Endothelial cell of umbilical vein (primary cell): Measurements from ENCODE around the gene VSIG10L. TPM values are rescaled to one million over a fixed set of nuclear protein-coding genes. Genes with fewer than 3 reads are reported as not detected.

Experiments used
- BruUV-seq: library from RNA; stranded (reverse); fragments of 400-500 nt; replicated peaks from 2 replicates; lab custom pipeline; 2021; lab: Mats Ljungman, UMichigan
- CTCF ChIA-PET: fragments of 300-600, 350-600 bp; sonication (Branson Sonifier 250); formaldehyde crosslinking; loops from one replicate; lab custom pipeline; 2021; ENCODE audit warnings: antibody characterized with exemption, inconsistent platforms; lab: Charles Lee
- POLR2A ChIA-PET: fragments of 300-600, 350-600 bp; sonication (Branson Sonifier 250); formaldehyde crosslinking; loops from one replicate; lab custom pipeline; 2021; ENCODE audit warnings: antibody characterized with exemption, inconsistent platforms; lab: Charles Lee
- DNase-seq: peaks from one replicate; pipeline ENCODE4 v3.0.0-alpha.2; 2011; ENCODE audit warnings: low read depth, low spot score
- FAIRE-seq: peaks from 2 replicates; lab custom pipeline; 2011; peaks lifted over from hg19 to GRCh38; lab: Jason Lieb, UNC
- H2AFZ ChIP-seq: 2 replicates; pipeline ENCODE4 v1.6.0; 2012; ENCODE audit warnings: low read depth, low read length, control low read depth, inconsistent platforms
- H3K27ac ChIP-seq: 2 replicates; pipeline ENCODE4 v1.5.1; 2011; ENCODE audit warnings: low read depth, mild to moderate bottlenecking, control low read depth, low read length, moderate library complexity; ENCODE audit not compliant: insufficient read depth
- H3K27me3 ChIP-seq, 2 experiments: 2 replicates each; pipeline versions ENCODE4 v1.6.0 to v1.6.1; 2011; ENCODE audit warnings: low read length in 2 of 2, mixed read lengths in 1 of 2; ENCODE audit not compliant: control insufficient read depth in 2 of 2, insufficient read depth in 2 of 2
- H3K36me3 ChIP-seq, 2 experiments: 2 replicates in 1 of 2; 3 replicates in 1 of 2; pipeline ENCODE4 v1.5.1; 2011; ENCODE audit warnings: low read length in 2 of 2, mild to moderate bottlenecking in 1 of 2, moderate library complexity in 1 of 2; ENCODE audit not compliant: control insufficient read depth in 2 of 2, insufficient read depth in 2 of 2; ENCODE audit errors: extremely low read depth in 1 of 2
- H3K4me1 ChIP-seq: 3 replicates; pipeline ENCODE4 v1.5.1; 2011; ENCODE audit warnings: mild to moderate bottlenecking, low read length; ENCODE audit not compliant: control insufficient read depth, insufficient read depth; ENCODE audit errors: extremely low read depth
- H3K4me2 ChIP-seq: 2 replicates; pipeline ENCODE4 v1.6.1; 2011; ENCODE audit warnings: low read length, control low read depth, mixed read lengths; ENCODE audit not compliant: insufficient read depth
- H3K4me3 ChIP-seq, 3 experiments: fragments of 200-600 bp in 1 of 3; sonication (generic), shearing (Covaris generic) in 1 of 3; replicated peaks in 1 of 3; 2 replicates each; pipeline ENCODE4 v1.5.1; 2011 to 2016; ENCODE audit warnings: control low read depth in 3 of 3, low read length in 3 of 3, mild to moderate bottlenecking in 2 of 3, inconsistent platforms in 1 of 3, low read depth in 1 of 3, moderate library complexity in 1 of 3; ENCODE audit not compliant: insufficient read depth in 1 of 3
- H3K79me2 ChIP-seq: 2 replicates; pipeline ENCODE4 v1.6.0; 2012; ENCODE audit warnings: low read length, inconsistent platforms; ENCODE audit not compliant: control insufficient read depth, insufficient read depth
- H3K9ac ChIP-seq: replicated peaks from 2 replicates; pipeline ENCODE3; 2011; ENCODE audit warnings: low read length, control low read depth; ENCODE audit not compliant: insufficient read depth; ENCODE audit errors: extremely low read depth
- H3K9me1 ChIP-seq: replicated peaks from 3 replicates; pipeline ENCODE4 v1.6.0; 2011; ENCODE audit warnings: mild to moderate bottlenecking, low read length; ENCODE audit not compliant: control insufficient read depth, insufficient read depth; ENCODE audit errors: extremely low read depth
- H3K9me3 ChIP-seq: replicated peaks from 2 replicates; pipeline ENCODE4 v1.5.1; 2012; ENCODE audit warnings: low read length, inconsistent platforms; ENCODE audit not compliant: control insufficient read depth, insufficient read depth
- H4K20me1 ChIP-seq: replicated peaks from 2 replicates; pipeline ENCODE3; 2011; ENCODE audit warnings: mild to moderate bottlenecking, low read length; ENCODE audit not compliant: control insufficient read depth, insufficient read depth; ENCODE audit errors: extremely low read depth
- CTCF ChIP-seq, 2 donors: IDR thresholded peaks; 1 replicate in 1 of 2; 2 replicates in 1 of 2; pipeline ENCODE4 v1.5.1; 2011; ENCODE audit warnings: low read length in 2 of 2, mild to moderate bottlenecking in 2 of 2, moderate library complexity in 2 of 2, control low read depth in 1 of 2, inconsistent platforms in 1 of 2, low read depth in 1 of 2; ENCODE audit not compliant: insufficient read depth in 1 of 2; ENCODE audit errors: extremely low read depth in 1 of 2
- EZH2 ChIP-seq: IDR thresholded peaks from 2 replicates; pipeline ENCODE4 v1.6.1; 2012; ENCODE audit warnings: borderline replicate concordance, low read depth, mild to moderate bottlenecking, moderate library complexity, low read length, inconsistent platforms; ENCODE audit not compliant: severe bottlenecking
- FOS ChIP-seq: IDR thresholded peaks from 2 replicates; pipeline ENCODE4 v1.6.1; 2011; ENCODE audit warnings: mild to moderate bottlenecking, low read length, moderate library complexity, borderline replicate concordance; ENCODE audit not compliant: insufficient read depth
- GATA2 ChIP-seq: IDR thresholded peaks from 2 replicates; pipeline ENCODE4 v1.7.0; 2011; ENCODE audit warnings: low read depth, mild to moderate bottlenecking, moderate library complexity, mixed read lengths, low read length; ENCODE audit not compliant: insufficient read length, insufficient read depth
- JUN ChIP-seq: IDR thresholded peaks from 2 replicates; pipeline ENCODE4 v1.6.1; 2011; ENCODE audit warnings: borderline replicate concordance, low read depth; ENCODE audit not compliant: insufficient read length, insufficient read depth
- MAX ChIP-seq: IDR thresholded peaks from 2 replicates; pipeline ENCODE4 v1.6.1; 2011; ENCODE audit not compliant: insufficient read depth, insufficient read length
- MYC ChIP-seq: IDR thresholded peaks from one replicate; pipeline ENCODE4 v1.6.1; 2011; ENCODE audit warnings: mild to moderate bottlenecking, low read depth, low read length
- POLR2A ChIP-seq: IDR thresholded peaks from 2 replicates; pipeline ENCODE4 v1.6.1; 2012; ENCODE audit warnings: low read depth, mild to moderate bottlenecking, control low read depth, low read length
- POLR2AphosphoS5 ChIP-seq: IDR thresholded peaks from 2 replicates; pipeline ENCODE4 v1.6.1; 2012; ENCODE audit warnings: low read depth, mild to moderate bottlenecking, control low read depth, low read length, moderate library complexity; ENCODE audit not compliant: insufficient read depth
- dilution Hi-C: fragments of 300-500 bp; cut with MboI; formaldehyde crosslinking; loops from one replicate; pipeline ENCODE4 v1.15.0; 2019; ENCODE audit warnings: low sequenced_read_pairs; ENCODE audit not compliant: extremely low pct_ligation_motif_present
- intact Hi-C: fragments of 100-400 bp; cut with micrococcal nuclease; formaldehyde crosslinking; loops from one replicate; pipeline ENCODE4 v1.10.0; 2022
- polyA plus RNA-seq, 4 experiments: library from polyadenylated mRNA; depleted of rRNA in 3 of 4; stranded (reverse) in 3 of 4; unstranded in 1 of 4; fragments of >200 nt; gene quantifications; 2 replicates each; pipeline versions ENCODE4 v1.2.1 to v1.2.3, GENCODE V29; 2011 to 2012; ENCODE audit warnings: missing spikeins in 1 of 4
- total RNA-seq: library from RNA; stranded (reverse); gene quantifications from 2 replicates; pipeline ENCODE4 v1.2.3, GENCODE V29; 2021

Gene VSIG10L
- total and polyA plus RNA-seq, 2 donors (not counting 3 experiments of a cell fraction or from before 2014, with no cell fraction given) = 0.62 to 0.77 TPM

- no peak for DNase-seq
- dilution Hi-C loops = no loop called here
- Histone ChIP-seq H3K79me2 (no peaks in the 10 kb centered on the region), H3K4me3 (no peak overlapping the region), H4K20me1 (no peaks in the 10 kb centered on the region), H3K4me1 (no peaks in the 10 kb centered on the region), H3K9ac (no peak overlapping the region), H3K9me1 (no peaks in the 10 kb centered on the region), H3K9me3 (no peaks in the 10 kb centered on the region), H3K27me3 (no peaks in the 10 kb centered on the region), H3K4me2 (no peak overlapping the region), H3K27ac (no peak overlapping the region), H2AFZ (no peak overlapping the region), H3K36me3 (no peaks in the 10 kb centered on the region)
- POLR2A ChIA-PET = no interaction called here
- TF ChIP-seq FOS (no peak), MYC (no peak), JUN (no peak), EZH2 (no peak), POLR2A (no peak), MAX (no peak), GATA2 (no peak), POLR2AphosphoS5 (no peak), CTCF (IDR thresholded peaks at IDR 0.05; ENCODE audit: extremely low read depth in 1 of 2, insufficient read depth in 1 of 2, low read depth in 1 of 2, low read length in 2 of 2) (no peak)
- FAIRE-seq = no peak
- no TSS peak for BruUV-seq
- CTCF ChIA-PET = no interaction called here
- intact Hi-C loops = no loop called here
These were observed 47.5 kb downstream of the VSIG10L start for GRCh38 chr19:51294211-51294976.
